Neural cell (in vitro differentiated cells): ENCODE measurements around the gene EFCAB6. TPM values are rescaled to one million over a fixed set of nuclear protein-coding genes. Genes with fewer than 3 reads are reported as not detected.

ENCODE experiments used
- H2AFZ ChIP-seq: fragments of 200-600, 300-800 bp; sonication (generic), shearing (Covaris generic); 2 replicates; pipeline ENCODE4 v1.6.0; 2014; ENCODE audit warnings: low read depth, mild to moderate bottlenecking, antibody characterized with exemption, low read length, moderate library complexity
- H3F3A ChIP-seq: fragments of 200-600 bp; shearing (Covaris generic); 2 replicates; pipeline ENCODE4 v1.6.1; 2016; ENCODE audit warnings: mild to moderate bottlenecking, moderate library complexity, mixed read lengths, antibody characterized with exemption, low read length; ENCODE audit not compliant: insufficient read depth, poor library complexity, severe bottlenecking
- H3K27ac ChIP-seq: fragments of 200-600, 300-800 bp; sonication (generic), shearing (Covaris generic); 2 replicates; pipeline ENCODE4 v1.5.1; 2014; ENCODE audit warnings: mild to moderate bottlenecking, low read length, moderate library complexity
- H3K27me3 ChIP-seq: fragments of 300-800, 200-600 bp; sonication (generic), shearing (Covaris generic); 2 replicates; pipeline ENCODE4 v1.6.0; 2014; ENCODE audit warnings: mild to moderate bottlenecking, low read depth, low read length, moderate library complexity; ENCODE audit not compliant: insufficient read depth
- H3K36me3 ChIP-seq: fragments of 300-800, 200-600 bp; sonication (generic), shearing (Covaris generic); 2 replicates; pipeline ENCODE4 v1.5.1; 2014; ENCODE audit warnings: mild to moderate bottlenecking, antibody characterized with exemption, low read length, moderate library complexity; ENCODE audit not compliant: insufficient read depth
- H3K4me2 ChIP-seq: fragments of 300-800, 200-600 bp; sonication (generic), shearing (Covaris generic); 2 replicates; pipeline ENCODE4 v1.6.0; 2014; ENCODE audit warnings: mild to moderate bottlenecking, low read length
- H3K4me3 ChIP-seq: fragments of 300-800, 200-600 bp; sonication (generic), shearing (Covaris generic); 2 replicates; pipeline ENCODE4 v1.5.1; 2014; ENCODE audit warnings: mild to moderate bottlenecking, low read length, moderate library complexity
- H3K79me2 ChIP-seq: fragments of 200-600 bp; shearing (Covaris generic); replicated peaks from 2 replicates; pipeline ENCODE4 v1.6.0; 2014; ENCODE audit warnings: mild to moderate bottlenecking, low read length, moderate library complexity; ENCODE audit not compliant: insufficient read depth
- H3K9ac ChIP-seq: fragments of 300-800, 200-600 bp; sonication (generic), shearing (Covaris generic); 2 replicates; pipeline ENCODE4 v1.6.1; 2016; ENCODE audit warnings: mild to moderate bottlenecking, low read length, mixed read lengths
- H3K9me2 ChIP-seq: fragments of 200-600 bp; shearing (Covaris generic); 2 replicates; pipeline ENCODE4 v1.6.1; 2016; ENCODE audit warnings: mild to moderate bottlenecking, low read length, mixed read lengths; ENCODE audit not compliant: insufficient read depth
- H3K9me3 ChIP-seq: fragments of 200-600, 300-800 bp; sonication (generic), shearing (Covaris generic); 2 replicates; pipeline ENCODE4 v1.6.1; 2016; ENCODE audit warnings: mild to moderate bottlenecking, mixed run types, low read length, moderate library complexity, mixed read lengths
- H4K20me1 ChIP-seq: fragments of 200-600 bp; shearing (Covaris generic); 2 replicates; pipeline ENCODE4 v1.6.1; 2016; ENCODE audit warnings: mild to moderate bottlenecking, mixed run types; ENCODE audit not compliant: insufficient read depth
- CTCF ChIP-seq: fragments of 450-650 bp; IDR thresholded peaks from 2 replicates; pipeline ENCODE4 v1.5.1; 2014; ENCODE audit warnings: antibody characterized with exemption, mild to moderate bottlenecking, moderate library complexity; ENCODE audit not compliant: poor library complexity, severe bottlenecking
- EP300 ChIP-seq: fragments of 450-650 bp; conservative IDR thresholded peaks from 2 replicates; pipeline ENCODE4 v1.6.1; 2014; ENCODE audit warnings: antibody characterized with exemption, mild to moderate bottlenecking, moderate library complexity; ENCODE audit not compliant: poor library complexity, severe bottlenecking
- EZH2 ChIP-seq: fragments of 200-600, 300-800 bp; shearing (Covaris generic), sonication (generic); IDR thresholded peaks from 2 replicates; pipeline ENCODE4 v1.6.1; 2014; ENCODE audit warnings: antibody characterized with exemption, low read length, borderline replicate concordance, mild to moderate bottlenecking; ENCODE audit not compliant: insufficient read depth, poor library complexity, severe bottlenecking
- MXI1 ChIP-seq: fragments of 450-650 bp; conservative IDR thresholded peaks from 2 replicates; pipeline ENCODE4 v1.6.1; 2014; ENCODE audit warnings: antibody characterized with exemption, mild to moderate bottlenecking; ENCODE audit not compliant: poor library complexity, severe bottlenecking
- POLR2AphosphoS5 ChIP-seq: IDR thresholded peaks from 2 replicates; pipeline ENCODE4 v1.6.1; 2012
- RAD21 ChIP-seq: fragments of 450-650 bp; conservative IDR thresholded peaks from 2 replicates; pipeline ENCODE4 v1.6.1; 2014; ENCODE audit warnings: antibody characterized with exemption, mild to moderate bottlenecking, moderate library complexity
- REST ChIP-seq: IDR thresholded peaks from 2 replicates; pipeline ENCODE4 v1.6.1; 2012; ENCODE audit warnings: borderline replicate concordance
- SMC3 ChIP-seq: fragments of 450-650 bp; conservative IDR thresholded peaks from 2 replicates; pipeline ENCODE4 v1.6.1; 2014; ENCODE audit warnings: antibody characterized with exemption, mild to moderate bottlenecking, moderate library complexity; ENCODE audit not compliant: poor library complexity
- TAF1 ChIP-seq: IDR thresholded peaks from 2 replicates; pipeline ENCODE4 v1.6.1; 2012; ENCODE audit warnings: low read depth
- polyA plus RNA-seq: library from polyadenylated mRNA; depleted of rRNA; stranded (reverse); fragments of >200 nt; gene quantifications from 2 replicates; pipeline ENCODE4 v1.2.3, GENCODE V29; 2014

Gene EFCAB6
- polyA plus RNA-seq, 1 donor from 2014 or later = 1.4 TPM

- Histone ChIP-seq H3K79me2 (no peaks in the 10 kb centered on the region), H3K9ac (no peak overlapping the region), H3K27ac (no peak overlapping the region), H3K27me3 (no peaks in the 10 kb centered on the region), H4K20me1 (no peaks in the 10 kb centered on the region), H3K4me2 (no peak overlapping the region), H3K4me3 (no peak overlapping the region), H3F3A (no peaks in the 10 kb centered on the region), H3K9me3 (peaks cover under 1% of the 10 kb centered on the region), H2AFZ (no peak overlapping the region), H3K9me2 (no peaks in the 10 kb centered on the region), H3K36me3 (no peaks in the 10 kb centered on the region)
- TF ChIP-seq TAF1 = no peak
- no peak for TF ChIP-seq EZH2
- TF ChIP-seq CTCF = no peak
- no peak for TF ChIP-seq SMC3
- TF ChIP-seq RAD21 = no peak
- no peak for TF ChIP-seq POLR2AphosphoS5
- no peak for TF ChIP-seq REST
- TF ChIP-seq MXI1 = no peak
- TF ChIP-seq EP300 = no peak
Observed at GRCh38 chr22:43531651-43532050, 280.5 kb downstream of the EFCAB6 start.

GRCh38 chr22:43530349-43531201, 281.5 kb downstream of the EFCAB6 start:
- TF ChIP-seq SMC3 = no peak
- TF ChIP-seq RAD21 = no peak
- TF ChIP-seq EZH2 = no peak
- TF ChIP-seq TAF1 = no peak
- TF ChIP-seq POLR2AphosphoS5 = no peak
- no peak for TF ChIP-seq EP300
- no peak for TF ChIP-seq CTCF
- no peak for TF ChIP-seq REST
- no peak for TF ChIP-seq MXI1
- H3K9ac ChIP-seq = no peak overlapping the region

More at GRCh38 chr22:43530349-43531201, 281.5 kb downstream of the EFCAB6 start:
- H3K27ac ChIP-seq = no peak overlapping the region
- H3F3A ChIP-seq = no peaks in the 10 kb centered on the region
- no peaks in the 10 kb centered on the region for H3K27me3 ChIP-seq
- no peaks in the 10 kb centered on the region for H3K36me3 ChIP-seq
- H3K9me2 ChIP-seq = no peaks in the 10 kb centered on the region
- H2AFZ ChIP-seq = no peak overlapping the region
- no peaks in the 10 kb centered on the region for H3K79me2 ChIP-seq
- no peak overlapping the region for H3K4me2 ChIP-seq
- H3K9me3 ChIP-seq = no peaks in the 10 kb centered on the region
- no peaks in the 10 kb centered on the region for H4K20me1 ChIP-seq
- H3K4me3 ChIP-seq = no peak overlapping the region
